ENCODE data around the gene PNCK. TPM values are rescaled to one million over a fixed set of nuclear protein-coding genes. Genes with fewer than 3 reads are reported as not detected.

PNCK gene
- polyA plus RNA-seq, 1 donor: 7.5 TPM

GRCh38 chrX:153631346-153631745, 42.3 kb downstream of the PNCK start:
- DNase-seq: no peak

- no peak for DNase-seq
Observed at GRCh38 chrX:153628665-153629064, 44.9 kb downstream of the PNCK start.

GRCh38 chrX:153628129-153628528, 45.5 kb downstream of the PNCK start:
- DNase-seq: no peak

DNA sequence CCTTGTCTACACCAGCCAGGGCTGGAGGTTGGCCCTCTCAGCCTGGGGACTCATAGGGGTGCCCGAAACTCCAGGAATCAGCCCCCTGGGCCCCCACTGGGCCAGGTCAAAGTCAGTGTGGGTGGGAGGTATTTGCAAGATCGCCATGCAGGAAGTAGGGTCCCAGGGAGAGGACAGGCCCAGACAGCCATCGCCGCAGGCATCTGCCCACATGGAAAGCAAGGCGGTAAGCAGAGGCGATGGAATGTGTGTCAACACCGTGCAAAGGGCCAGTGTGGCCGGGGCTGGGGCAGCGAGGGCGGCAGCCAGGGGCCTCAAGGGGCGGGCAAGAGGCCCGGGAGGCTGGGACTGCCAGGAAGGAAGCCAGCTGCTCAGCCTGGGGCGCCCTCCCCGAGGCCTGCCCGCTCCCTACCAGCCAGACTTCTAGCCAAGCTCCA, 45.9 kb downstream of the PNCK start:
- no peak for DNase-seq

- DNase-seq: no peak
Observed at GRCh38 chrX:153626863-153627674, 46.5 kb downstream of the PNCK start.

GRCh38 chrX:153626025-153626633, 47.5 kb downstream of the PNCK start:
- no peak for DNase-seq

DNA sequence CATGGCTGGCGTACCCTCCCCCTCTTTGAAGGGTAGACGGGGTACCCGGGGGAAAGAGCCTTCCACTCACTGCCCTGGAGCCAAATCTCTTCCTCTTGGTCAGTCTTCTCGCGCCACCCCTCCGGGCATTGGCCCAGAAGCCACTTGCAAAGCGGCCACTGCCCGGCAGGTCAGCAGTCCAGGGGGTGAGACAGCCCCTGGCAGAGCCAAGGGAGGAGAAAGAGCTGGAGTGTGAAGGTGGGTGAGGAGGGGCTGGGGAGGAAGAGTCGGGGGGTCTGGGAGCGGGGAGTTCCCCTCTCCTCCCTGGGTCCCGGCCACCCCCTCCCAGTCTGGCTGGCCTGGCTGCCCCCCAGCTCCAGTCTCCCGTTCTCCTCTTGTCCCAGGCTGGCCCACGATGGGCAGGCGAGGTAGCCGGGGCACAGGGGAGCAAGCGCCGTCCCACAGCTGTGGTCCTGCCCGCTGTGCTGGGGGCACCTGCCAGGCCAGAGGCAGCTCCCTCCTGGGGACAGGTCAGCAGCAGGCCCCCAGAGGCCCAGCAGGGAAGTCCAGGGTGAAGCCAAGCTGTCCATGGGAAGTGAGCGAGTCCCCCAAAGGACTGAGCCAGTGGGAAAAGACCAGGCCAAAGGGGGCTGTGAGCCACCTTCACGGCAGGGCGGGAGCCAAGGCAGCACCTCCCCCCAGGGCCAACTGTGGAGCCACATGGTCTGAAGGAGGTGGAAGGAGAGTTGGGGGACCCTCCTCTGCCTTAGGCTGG, 48.2 kb downstream of the PNCK start:
- DNase-seq: no peak

GRCh38 chrX:153624196-153625091, 49.2 kb downstream of the PNCK start:
- no peak for DNase-seq

DNA sequence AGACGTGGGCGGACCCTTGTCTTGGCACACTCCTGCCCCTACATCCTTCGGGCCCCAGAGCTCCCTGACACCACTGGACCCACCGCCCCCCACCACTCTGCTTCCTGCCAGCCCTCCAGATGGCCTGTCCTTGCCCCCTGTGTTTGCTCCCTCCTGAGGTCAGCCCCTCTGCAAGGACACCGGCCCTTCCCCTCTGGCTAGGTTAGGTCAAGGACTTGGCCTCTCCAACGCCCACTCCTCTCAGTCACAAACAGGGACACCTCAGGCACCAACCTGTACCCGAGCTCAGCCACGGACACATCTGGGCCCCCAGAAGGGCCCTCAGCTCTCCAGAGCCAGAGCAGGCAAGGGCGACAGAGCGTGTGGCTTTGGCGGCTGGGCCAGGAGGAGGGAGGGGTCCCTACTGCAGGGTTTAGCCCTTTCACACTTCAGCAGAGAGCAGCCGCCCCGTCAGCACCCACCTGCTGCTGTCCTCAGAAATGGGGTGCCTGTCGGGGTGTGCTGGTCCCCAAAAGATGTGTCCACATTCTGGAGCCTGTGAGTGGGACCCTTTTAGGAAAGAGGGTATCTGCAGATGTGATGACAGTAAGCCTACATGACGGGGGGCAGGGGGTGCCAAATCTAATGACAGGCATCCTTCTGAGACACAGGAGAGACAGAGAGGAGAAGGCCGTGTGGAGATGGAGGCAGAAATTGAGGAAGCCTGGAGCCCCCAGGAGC, 50.1 kb downstream of the PNCK start:
- no peak for DNase-seq

DNA sequence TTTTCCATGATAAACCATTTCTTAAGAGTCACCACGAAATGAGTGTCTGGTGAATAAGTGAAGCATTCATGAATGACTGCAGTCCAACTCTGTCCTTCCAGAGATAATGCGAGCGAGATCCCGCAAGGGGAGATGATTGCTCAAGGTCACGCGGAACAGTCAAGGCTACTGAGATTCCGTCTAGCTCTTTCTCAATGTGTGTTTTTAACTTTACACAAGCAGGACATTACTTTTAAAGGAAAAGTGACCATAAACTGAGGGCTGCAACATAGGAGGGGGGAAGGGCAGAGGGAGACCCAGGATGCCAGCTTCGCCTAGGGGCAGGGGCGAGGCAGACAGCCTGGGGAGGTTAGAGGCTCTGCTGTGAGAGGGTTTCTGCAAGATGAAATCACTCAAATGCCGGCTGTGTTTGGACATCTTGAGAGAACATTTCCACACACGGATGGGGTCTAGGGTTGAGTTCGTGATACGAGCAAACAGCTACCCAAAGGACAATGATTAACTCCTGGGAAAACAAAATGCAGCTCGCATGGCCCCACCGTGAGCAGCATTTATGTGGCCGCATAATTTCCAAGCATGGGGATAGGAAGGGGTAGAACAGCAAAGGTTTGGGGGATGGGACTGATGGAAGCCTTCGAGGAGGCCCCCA, 50.8 kb downstream of the PNCK start:
- DNase-seq: no peak

DNA sequence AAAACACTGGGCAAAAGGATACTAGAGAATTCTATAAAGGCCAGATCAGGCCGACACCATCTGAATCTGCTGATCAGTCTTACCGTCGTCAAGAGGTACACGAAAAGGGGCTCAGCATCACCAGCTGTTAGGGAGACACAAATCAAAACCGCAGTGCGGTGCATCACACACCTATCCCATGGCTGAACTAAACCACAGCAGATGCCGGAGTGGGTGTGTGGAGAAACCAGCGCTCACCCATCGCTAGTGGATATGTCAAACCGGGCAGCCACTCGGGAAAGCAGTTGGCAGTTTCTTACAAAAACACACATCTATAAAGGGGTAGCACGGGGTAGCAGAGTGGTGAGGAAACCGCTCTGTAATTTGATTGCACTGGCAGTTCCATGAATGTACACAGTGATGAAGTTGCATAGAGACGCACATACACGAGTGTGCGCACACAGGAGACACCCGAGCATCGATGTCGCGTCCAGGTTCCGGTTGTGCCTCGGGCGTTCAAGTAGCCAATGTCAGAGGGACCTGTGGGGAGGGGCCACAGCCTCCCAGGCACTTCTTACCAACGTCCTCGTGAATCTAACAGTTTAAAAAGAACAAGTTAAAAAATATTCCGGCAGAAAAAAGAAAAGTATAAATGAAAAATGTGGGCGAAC, 51.5 kb downstream of the PNCK start:
- DNase-seq: no peak

DNA sequence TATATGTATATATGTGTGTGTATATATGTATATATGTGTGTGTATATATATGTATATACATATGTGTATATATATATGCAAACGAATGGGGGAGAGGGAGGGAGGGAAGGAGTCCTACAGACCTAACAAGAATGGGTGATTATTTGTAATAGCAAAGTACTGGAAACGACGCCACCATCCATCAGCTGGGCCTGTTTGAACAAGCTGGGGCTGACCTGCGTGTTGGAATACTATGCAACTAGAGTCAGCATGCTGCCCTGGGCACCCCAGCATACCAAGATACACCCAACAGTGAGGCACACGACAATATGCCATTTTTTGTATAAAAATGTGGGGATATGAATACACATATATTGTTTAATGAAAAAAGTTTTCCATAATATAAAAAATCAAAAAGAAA, 53.0 kb downstream of the PNCK start:
- no peak for DNase-seq

Other genes with a start within 250 kb of the PNCK start
- gene TREX2, start 227.8 kb downstream of the PNCK start, polyA plus RNA-seq (ENCODE audit: insufficient read length): 0.37 TPM
- 27.5 TPM for gene HAUS7, start 203.2 kb downstream of the PNCK start, polyA plus RNA-seq (ENCODE audit: insufficient read length)
- gene BGN, start 178.8 kb downstream of the PNCK start, polyA plus RNA-seq (ENCODE audit: insufficient read length): 148 TPM
- 0.18 TPM for gene ATP2B3, start 156.2 kb downstream of the PNCK start, polyA plus RNA-seq (ENCODE audit: insufficient read length)
- gene CCNQ, start 74.7 kb downstream of the PNCK start, polyA plus RNA-seq (ENCODE audit: insufficient read length): 14.7 TPM
- 33.8 TPM for gene DUSP9, start 26.6 kb downstream of the PNCK start, polyA plus RNA-seq (ENCODE audit: insufficient read length)
- 56.6 TPM for gene SLC6A8, start 14.1 kb upstream of the PNCK start, polyA plus RNA-seq (ENCODE audit: insufficient read length)
- 184 TPM for gene BCAP31, start 50.6 kb upstream of the PNCK start, polyA plus RNA-seq (ENCODE audit: insufficient read length)
- gene ABCD1, start 51.0 kb upstream of the PNCK start, polyA plus RNA-seq (ENCODE audit: insufficient read length): 6.4 TPM
- gene PLXNB3, start 90.4 kb upstream of the PNCK start, polyA plus RNA-seq (ENCODE audit: insufficient read length): 1.5 TPM
- 0.73 TPM for gene SRPK3, start 107.2 kb upstream of the PNCK start, polyA plus RNA-seq (ENCODE audit: insufficient read length)
- 70.1 TPM for gene IDH3G, start 120.6 kb upstream of the PNCK start, polyA plus RNA-seq (ENCODE audit: insufficient read length)
- gene SSR4, start 120.9 kb upstream of the PNCK start, polyA plus RNA-seq (ENCODE audit: insufficient read length): 134 TPM
- 8.5 TPM for gene PDZD4, start 156.7 kb upstream of the PNCK start, polyA plus RNA-seq (ENCODE audit: insufficient read length)
- gene L1CAM, start 212.4 kb upstream of the PNCK start, polyA plus RNA-seq (ENCODE audit: insufficient read length): 46.9 TPM
- gene AVPR2, start 230.9 kb upstream of the PNCK start, polyA plus RNA-seq (ENCODE audit: insufficient read length): 2.0 TPM

Data from left kidney (tissue), 2 donors.